Colon (tissue), 2 donors: ENCODE measurements around the gene APBB1IP.
"Not testable (repeated sequence)": the region's sequence is repeated elsewhere in the genome, so short reads cannot be mapped to it uniquely, and the experiment has no call there.

Experiments
- FAIRE-seq: peaks from 2 replicates; lab custom pipeline; 2012; peaks lifted over from hg19 to GRCh38; lab: Jason Lieb, UNC
- donor health status: control.
- donor health status: control.

The APBB1IP gene

GRCh38 chr10:26479766-26480492 is 41.8 kb downstream of the APBB1IP start:
- no peak for FAIRE-seq

DNA sequence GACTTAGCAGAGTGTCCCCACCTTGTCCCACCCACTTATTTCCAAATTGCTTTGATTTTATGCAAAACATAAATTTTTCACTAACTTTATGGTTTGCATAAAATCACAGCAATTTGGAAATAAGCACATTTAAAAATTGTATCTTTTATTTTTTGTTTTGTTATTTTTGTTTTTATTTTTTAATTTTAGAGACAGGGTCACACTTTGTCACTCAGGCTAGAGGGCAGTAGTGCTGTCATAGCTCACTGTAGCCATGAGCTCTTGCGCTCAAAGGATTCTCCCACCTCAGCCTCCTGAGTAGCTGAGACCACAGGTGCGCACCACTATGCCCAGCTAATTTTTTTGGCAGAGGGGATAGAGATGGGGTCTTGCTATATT is 43.2 kb downstream of the APBB1IP start:
- no peak for FAIRE-seq

DNA sequence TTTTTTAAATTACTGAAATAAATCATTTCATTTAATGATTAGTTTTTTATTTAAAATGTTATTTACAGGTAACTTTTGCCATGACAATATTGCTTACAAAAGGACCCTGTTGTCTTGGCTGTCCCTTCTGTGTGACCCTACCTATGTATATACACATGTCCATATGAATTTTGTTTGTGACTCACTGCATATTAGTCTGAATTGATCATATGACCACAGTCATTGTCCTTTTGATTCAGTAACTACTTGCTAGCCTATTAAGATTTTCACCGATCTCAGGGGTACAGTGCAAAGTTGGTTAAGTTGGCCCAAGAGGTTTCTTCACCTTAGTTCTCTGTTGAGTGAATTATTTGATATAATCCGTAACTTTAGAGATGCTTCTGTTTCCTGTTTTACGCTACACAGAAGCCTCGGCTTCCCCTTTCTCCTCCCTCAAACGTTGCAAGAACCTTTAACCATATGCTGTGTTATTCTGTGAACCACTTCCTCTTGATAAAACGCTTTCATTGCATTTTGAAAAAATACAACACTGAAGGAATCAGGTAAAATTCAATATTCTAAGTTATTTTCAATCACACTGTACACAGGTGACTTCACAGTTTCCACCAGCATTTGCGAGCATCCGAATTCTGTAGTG is 43.9 kb downstream of the APBB1IP start:
- no peak for FAIRE-seq

GRCh38 chr10:26483554-26483953 is 45.4 kb downstream of the APBB1IP start:
- FAIRE-seq, result no peak

- FAIRE-seq, result no peak
Measured at GRCh38 chr10:26485150-26485941, 47.2 kb downstream of the APBB1IP start.

- FAIRE-seq, result no peak
Measured at GRCh38 chr10:26486304-26486703, 48.2 kb downstream of the APBB1IP start.

GRCh38 chr10:26486990-26487850 is 49.1 kb downstream of the APBB1IP start:
- no peak for FAIRE-seq

DNA sequence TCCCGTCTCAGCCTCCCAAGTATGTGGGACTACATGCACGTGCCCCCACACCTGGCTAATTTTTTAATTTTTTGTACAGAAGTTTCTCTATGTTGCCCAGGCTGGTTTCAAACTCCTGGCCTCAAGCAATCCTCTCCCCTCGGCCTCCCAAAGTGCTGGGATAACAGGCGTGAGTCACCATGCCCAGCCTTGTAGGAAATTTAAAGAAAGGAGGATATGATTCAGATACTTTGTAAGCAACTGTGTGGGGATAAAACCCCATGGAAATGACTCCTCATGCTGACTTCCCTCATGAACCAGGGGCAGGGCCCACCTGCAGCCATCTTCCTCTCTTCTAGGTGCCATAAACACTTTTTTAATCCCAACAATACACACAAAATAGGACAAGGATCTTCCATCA is 50.2 kb downstream of the APBB1IP start:
- FAIRE-seq, result no peak

DNA sequence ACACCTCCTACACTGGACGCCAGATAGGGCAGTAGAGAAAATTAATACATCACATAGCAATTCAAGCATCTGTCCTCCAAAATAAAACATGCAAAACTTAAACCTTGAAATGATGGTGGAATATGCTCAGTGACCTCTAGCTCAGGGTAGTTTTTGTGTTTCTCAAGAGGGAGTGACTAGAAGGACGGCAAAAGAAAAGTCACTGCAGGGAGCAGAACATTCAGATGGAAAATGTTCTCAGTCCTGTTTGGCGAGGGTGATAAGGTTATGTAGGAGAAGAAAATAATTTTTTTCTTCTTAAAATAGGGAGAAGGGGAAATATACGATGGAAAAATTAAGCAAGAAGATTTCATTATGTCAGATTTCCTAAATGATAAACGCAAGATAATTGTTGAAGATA is 50.9 kb downstream of the APBB1IP start:
- FAIRE-seq, result no peak

DNA sequence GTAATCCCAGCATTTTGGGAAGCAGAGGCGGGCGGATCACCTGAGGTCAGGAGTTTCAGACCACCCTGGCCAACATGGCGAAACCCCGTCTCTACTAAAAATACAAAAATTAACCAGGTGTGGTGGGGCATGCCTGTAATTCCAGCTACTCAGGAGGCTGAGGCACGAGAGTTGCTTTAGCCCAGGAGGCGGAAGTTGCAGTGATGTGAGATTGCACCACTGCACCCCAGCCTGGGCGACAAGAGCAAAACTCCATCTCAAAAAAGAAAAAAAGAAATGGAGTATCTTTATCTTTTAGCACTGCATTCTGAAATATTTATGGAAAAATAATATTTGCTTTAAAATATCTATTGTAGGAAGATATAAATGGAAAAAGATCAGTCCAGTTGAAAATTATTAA is 52.2 kb downstream of the APBB1IP start:
- not testable (repeated sequence) for FAIRE-seq

DNA sequence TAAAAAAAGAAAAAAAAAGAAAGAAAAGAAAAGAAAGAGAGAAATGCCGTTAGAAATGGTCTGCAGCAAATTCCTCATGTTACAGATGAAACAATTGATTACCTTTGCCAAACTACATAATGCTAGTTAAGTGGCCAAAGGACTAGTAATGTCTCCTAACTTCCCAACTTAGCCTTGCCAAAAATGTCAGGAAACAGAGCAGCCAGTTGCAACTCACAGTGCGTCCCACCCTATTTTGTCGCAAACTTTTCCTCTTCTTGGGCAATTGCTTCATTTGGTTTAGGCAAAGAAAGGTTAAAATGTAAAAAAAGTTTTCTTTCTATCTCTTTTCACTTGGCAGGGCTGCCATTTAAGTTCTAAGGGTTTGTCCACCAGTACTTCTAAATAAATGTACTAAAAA is 53.1 kb downstream of the APBB1IP start:
- FAIRE-seq, result no peak

DNA sequence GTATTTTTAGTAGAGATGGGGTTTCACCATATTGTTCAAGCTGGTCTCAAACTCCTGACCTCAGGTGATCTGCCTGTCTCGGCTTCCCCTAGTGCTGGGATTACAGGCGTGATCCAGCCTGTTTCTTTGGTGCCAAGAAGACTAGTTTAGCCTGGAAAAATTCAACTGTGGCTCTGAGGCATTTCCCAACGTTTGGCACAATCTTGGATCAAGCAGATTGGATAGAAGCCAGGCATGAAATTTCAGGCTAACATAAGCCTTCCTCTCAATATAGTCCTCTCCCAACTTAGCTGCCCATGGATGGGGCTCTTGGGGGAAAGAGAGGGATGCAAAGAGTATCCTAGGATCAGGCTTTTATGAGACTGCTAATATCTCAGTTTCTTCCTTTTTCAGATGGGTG is 53.8 kb downstream of the APBB1IP start:
- FAIRE-seq, result no peak

DNA sequence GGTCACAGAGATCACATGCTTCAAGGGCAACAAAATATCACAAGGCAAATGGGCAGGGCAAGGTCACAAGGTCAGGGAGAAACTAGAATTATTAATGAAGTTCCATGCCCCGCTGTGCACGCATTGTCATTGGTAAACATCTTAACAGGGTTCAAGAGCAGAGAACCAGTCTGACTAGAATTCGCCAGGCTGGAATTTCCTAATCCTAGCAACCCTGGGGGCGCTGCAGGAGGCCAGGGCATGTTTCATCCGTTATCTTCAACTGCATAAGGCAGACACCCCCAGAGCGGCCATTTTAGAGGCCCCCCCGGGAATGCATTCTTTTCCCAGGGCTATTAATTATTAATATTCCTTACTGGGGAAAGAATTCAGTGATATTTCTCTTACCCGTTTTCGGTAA is 54.6 kb downstream of the APBB1IP start:
- not testable (repeated sequence) for FAIRE-seq

DNA sequence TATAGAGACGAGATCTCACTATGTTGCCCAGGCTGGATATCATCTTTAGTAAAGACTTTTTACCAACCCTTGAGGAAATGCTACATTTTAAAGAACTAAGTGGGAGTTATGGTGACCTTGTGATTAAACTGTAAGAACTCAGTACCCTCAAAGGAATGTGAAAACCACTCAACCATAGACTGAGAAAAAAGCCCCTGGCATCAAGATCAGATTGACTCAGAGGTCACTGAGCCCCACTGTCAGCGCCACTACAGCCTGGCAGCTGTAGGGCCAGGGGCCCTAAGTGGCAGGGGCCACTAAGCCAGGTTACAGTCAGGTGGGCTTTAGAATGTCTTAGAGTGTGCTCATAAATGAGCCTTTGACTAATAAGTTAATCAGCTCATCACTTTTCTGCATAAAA is 55.9 kb downstream of the APBB1IP start:
- FAIRE-seq, result no peak

GRCh38 chr10:26499426-26499825 is 61.3 kb downstream of the APBB1IP start:
- no peak for FAIRE-seq

GRCh38 chr10:26502986-26503385 is 64.8 kb downstream of the APBB1IP start:
- no peak for FAIRE-seq

- no peak for FAIRE-seq
Measured at GRCh38 chr10:26503911-26504310, 65.8 kb downstream of the APBB1IP start.

DNA sequence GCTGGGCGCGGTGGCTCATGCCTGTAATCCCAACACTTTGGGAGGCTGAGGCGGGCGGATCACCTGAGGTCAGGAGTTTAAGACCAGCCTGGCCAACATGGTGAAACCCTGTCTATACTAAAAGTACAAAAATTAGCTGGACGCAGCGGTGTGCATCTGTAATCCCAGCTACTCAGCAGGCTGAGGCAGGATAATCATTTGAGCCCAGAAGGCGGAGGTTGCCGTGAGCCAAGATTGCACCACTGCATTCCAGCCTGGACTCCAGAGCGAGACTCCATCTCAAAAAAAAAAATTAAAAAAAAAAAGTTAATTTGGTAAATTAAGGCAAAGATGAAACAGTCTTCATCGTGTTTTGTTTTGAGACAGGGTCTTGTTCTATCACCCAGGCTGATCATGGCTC is 66.3 kb downstream of the APBB1IP start:
- FAIRE-seq, result not testable (repeated sequence)

GRCh38 chr10:26505491-26505890 is 67.3 kb downstream of the APBB1IP start:
- no peak for FAIRE-seq

- no peak for FAIRE-seq
Measured at GRCh38 chr10:26506736-26507135, 68.6 kb downstream of the APBB1IP start.

GRCh38 chr10:26507441-26507840 is 69.3 kb downstream of the APBB1IP start:
- FAIRE-seq, result no peak

DNA sequence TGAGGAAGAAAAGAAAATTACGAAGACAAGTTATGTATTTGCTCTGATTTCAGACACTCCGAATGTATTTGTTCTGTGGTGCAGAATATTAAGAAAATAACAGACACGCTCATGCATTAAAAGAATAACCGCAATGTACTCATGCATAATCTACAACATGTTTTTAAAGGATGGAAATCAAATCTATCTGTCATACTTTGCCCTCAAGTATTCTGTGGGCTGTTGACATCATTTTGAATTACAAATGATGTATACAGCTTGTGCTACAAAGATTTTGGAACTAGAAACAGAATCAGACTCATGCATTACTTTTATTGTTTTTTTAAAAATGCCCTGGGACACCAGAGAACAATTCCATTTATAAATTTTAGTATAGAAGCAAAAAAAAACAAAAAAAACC is 69.9 kb downstream of the APBB1IP start:
- no peak for FAIRE-seq
